ENCODE data around the gene GNG4. TPM values are rescaled to one million over a fixed set of nuclear protein-coding genes. Genes with fewer than 3 reads are reported as not detected.

The GNG4 gene
- total and polyA plus RNA-seq, 9 of the 15 experiments (the other 6 are each of a cell fraction or from before 2014, with no cell fraction given), result 0.06 to 0.58 (median 0.08) TPM; not detected in 4

DNA sequence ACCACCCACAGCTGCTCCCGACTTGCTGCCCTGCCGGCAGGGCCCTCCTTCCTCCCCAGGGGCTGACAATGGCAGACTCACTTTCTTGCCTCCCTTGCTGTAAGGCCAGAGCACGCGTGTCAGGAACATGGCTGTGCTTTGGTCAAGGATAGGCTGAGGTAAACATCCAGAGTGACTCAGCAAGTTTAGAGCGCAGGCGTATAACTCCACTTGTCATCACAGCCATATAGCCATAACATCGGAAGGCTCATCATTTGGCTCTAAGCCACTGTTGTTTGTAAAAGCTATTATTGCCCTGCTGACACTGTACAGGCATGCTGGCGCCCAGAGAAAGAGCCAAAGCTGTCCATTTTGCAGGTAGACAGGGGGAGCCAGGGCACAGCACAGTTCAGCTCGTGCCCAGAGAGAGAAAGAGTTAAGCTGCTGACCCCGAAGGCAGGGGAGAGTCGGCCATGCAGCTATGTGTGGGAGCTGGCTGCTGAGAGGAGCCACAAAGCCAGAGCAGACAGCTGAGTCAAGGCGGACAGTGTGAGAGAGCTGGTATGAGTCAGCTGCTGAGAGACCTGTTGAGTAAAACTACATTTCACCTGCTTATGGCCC, 60.6 kb downstream of the GNG4 start (continued):
- TF ChIP-seq NEUROD1 (IDR thresholded peaks at IDR 0.05; ENCODE audit: borderline replicate concordance, low read depth, low read length, partially characterized antibody) (no peak), RCOR1 (IDR thresholded peaks at IDR 0.05; ENCODE audit: borderline replicate concordance in 1 of 2, low read depth in 2 of 2, low read length in 2 of 2) (no peak), OTX1 (CRISPR knock-in tag; IDR thresholded peaks at IDR 0.05) (peak; percentile 96), SP2 (IDR thresholded peaks at IDR 0.05; ENCODE audit: extremely low read depth, low read depth, low read length, poor library complexity, severe bottlenecking) (no peak), LCOR (CRISPR knock-in tag; IDR thresholded peaks at IDR 0.05) (no peak), ZNF165 (CRISPR knock-in tag; IDR thresholded peaks at IDR 0.05; ENCODE audit: borderline replicate concordance) (peak; percentile 96), ZNF23 (CRISPR knock-in tag; IDR thresholded peaks at IDR 0.05) (peak; percentile 75; the same call in 1 of the 2 replicates), ARID1B (IDR thresholded peaks at IDR 0.05) (0 out of 2 replicates have a peak, but pooled peaks have one; percentile 33), YBX1 (IDR thresholded peaks at IDR 0.05) (no peak), ZBTB1 (CRISPR knock-in tag; IDR thresholded peaks at IDR 0.05; ENCODE audit: borderline replicate concordance, low read depth) (no peak), BACH1 (tag; IDR thresholded peaks at IDR 0.05) (peak; percentile 98)
- TF ChIP-seq, protein P1, sequence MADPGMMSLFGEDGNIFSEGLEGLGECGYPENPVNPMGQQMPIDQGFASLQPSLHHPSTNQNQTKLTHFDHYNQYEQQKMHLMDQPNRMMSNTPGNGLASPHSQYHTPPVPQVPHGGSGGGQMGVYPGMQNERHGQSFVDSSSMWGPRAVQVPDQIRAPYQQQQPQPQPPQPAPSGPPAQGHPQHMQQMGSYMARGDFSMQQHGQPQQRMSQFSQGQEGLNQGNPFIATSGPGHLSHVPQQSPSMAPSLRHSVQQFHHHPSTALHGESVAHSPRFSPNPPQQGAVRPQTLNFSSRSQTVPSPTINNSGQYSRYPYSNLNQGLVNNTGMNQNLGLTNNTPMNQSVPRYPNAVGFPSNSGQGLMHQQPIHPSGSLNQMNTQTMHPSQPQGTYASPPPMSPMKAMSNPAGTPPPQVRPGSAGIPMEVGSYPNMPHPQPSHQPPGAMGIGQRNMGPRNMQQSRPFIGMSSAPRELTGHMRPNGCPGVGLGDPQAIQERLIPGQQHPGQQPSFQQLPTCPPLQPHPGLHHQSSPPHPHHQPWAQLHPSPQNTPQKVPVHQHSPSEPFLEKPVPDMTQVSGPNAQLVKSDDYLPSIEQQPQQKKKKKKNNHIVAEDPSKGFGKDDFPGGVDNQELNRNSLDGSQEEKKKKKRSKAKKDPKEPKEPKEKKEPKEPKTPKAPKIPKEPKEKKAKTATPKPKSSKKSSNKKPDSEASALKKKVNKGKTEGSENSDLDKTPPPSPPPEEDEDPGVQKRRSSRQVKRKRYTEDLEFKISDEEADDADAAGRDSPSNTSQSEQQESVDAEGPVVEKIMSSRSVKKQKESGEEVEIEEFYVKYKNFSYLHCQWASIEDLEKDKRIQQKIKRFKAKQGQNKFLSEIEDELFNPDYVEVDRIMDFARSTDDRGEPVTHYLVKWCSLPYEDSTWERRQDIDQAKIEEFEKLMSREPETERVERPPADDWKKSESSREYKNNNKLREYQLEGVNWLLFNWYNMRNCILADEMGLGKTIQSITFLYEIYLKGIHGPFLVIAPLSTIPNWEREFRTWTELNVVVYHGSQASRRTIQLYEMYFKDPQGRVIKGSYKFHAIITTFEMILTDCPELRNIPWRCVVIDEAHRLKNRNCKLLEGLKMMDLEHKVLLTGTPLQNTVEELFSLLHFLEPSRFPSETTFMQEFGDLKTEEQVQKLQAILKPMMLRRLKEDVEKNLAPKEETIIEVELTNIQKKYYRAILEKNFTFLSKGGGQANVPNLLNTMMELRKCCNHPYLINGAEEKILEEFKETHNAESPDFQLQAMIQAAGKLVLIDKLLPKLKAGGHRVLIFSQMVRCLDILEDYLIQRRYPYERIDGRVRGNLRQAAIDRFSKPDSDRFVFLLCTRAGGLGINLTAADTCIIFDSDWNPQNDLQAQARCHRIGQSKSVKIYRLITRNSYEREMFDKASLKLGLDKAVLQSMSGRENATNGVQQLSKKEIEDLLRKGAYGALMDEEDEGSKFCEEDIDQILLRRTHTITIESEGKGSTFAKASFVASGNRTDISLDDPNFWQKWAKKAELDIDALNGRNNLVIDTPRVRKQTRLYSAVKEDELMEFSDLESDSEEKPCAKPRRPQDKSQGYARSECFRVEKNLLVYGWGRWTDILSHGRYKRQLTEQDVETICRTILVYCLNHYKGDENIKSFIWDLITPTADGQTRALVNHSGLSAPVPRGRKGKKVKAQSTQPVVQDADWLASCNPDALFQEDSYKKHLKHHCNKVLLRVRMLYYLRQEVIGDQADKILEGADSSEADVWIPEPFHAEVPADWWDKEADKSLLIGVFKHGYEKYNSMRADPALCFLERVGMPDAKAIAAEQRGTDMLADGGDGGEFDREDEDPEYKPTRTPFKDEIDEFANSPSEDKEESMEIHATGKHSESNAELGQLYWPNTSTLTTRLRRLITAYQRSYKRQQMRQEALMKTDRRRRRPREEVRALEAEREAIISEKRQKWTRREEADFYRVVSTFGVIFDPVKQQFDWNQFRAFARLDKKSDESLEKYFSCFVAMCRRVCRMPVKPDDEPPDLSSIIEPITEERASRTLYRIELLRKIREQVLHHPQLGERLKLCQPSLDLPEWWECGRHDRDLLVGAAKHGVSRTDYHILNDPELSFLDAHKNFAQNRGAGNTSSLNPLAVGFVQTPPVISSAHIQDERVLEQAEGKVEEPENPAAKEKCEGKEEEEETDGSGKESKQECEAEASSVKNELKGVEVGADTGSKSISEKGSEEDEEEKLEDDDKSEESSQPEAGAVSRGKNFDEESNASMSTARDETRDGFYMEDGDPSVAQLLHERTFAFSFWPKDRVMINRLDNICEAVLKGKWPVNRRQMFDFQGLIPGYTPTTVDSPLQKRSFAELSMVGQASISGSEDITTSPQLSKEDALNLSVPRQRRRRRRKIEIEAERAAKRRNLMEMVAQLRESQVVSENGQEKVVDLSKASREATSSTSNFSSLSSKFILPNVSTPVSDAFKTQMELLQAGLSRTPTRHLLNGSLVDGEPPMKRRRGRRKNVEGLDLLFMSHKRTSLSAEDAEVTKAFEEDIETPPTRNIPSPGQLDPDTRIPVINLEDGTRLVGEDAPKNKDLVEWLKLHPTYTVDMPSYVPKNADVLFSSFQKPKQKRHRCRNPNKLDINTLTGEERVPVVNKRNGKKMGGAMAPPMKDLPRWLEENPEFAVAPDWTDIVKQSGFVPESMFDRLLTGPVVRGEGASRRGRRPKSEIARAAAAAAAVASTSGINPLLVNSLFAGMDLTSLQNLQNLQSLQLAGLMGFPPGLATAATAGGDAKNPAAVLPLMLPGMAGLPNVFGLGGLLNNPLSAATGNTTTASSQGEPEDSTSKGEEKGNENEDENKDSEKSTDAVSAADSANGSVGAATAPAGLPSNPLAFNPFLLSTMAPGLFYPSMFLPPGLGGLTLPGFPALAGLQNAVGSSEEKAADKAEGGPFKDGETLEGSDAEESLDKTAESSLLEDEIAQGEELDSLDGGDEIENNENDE (IDR thresholded peaks at IDR 0.05; ENCODE audit: low read depth, low read length), result no peak
- TF ChIP-seq, protein P2, sequence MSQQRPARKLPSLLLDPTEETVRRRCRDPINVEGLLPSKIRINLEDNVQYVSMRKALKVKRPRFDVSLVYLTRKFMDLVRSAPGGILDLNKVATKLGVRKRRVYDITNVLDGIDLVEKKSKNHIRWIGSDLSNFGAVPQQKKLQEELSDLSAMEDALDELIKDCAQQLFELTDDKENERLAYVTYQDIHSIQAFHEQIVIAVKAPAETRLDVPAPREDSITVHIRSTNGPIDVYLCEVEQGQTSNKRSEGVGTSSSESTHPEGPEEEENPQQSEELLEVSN (IDR thresholded peaks at IDR 0.05; ENCODE audit: borderline replicate concordance in 1 of 2, extremely low read depth in 1 of 2, insufficient read depth in 1 of 2, insufficient read length in 1 of 2, low read depth in 1 of 2, low read length in 1 of 2, poor library complexity in 1 of 2, severe bottlenecking in 1 of 2), result peak in 1 of 2 experiments; percentile 72
- TF ChIP-seq, protein P3, sequence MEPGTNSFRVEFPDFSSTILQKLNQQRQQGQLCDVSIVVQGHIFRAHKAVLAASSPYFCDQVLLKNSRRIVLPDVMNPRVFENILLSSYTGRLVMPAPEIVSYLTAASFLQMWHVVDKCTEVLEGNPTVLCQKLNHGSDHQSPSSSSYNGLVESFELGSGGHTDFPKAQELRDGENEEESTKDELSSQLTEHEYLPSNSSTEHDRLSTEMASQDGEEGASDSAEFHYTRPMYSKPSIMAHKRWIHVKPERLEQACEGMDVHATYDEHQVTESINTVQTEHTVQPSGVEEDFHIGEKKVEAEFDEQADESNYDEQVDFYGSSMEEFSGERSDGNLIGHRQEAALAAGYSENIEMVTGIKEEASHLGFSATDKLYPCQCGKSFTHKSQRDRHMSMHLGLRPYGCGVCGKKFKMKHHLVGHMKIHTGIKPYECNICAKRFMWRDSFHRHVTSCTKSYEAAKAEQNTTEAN (CRISPR knock-in tag; IDR thresholded peaks at IDR 0.05), result no peak

Data from K562 (cell line).